Epithelial cell of esophagus (primary cell): ENCODE data around the gene ARL10.

Source experiments
- DNase-seq: peaks from one replicate; pipeline ENCODE4 v3.0.0; 2010; ENCODE audit warnings: low read depth
- H3K4me3 ChIP-seq: 2 replicates; pipeline ENCODE4 v1.5.1; 2011; ENCODE audit warnings: mild to moderate bottlenecking, low read length, control low read depth
- TF ChIP-seq, protein P1 (sequence below): IDR thresholded peaks from 2 replicates; pipeline ENCODE4 v1.5.1; 2011; ENCODE audit warnings: low read depth, mild to moderate bottlenecking, low read length, control low read depth, inconsistent platforms; ENCODE audit not compliant: insufficient read depth; ENCODE audit errors: missing control alignments

ARL10 gene

DNA sequence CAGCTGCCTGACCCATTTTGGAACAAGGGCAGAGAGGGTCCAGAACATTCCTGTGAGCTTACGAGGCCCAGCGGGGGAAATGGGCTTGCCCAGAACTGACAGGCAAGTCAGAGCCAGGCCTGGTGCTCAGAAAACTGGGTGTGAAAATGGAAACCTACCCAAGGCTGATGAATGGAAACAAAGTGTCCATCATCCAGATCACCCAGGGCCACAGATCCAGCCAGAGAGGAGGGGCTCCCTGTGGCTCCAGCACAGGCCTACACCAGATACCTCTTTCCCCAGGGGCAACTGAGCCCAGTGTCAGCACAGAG, 47.9 kb downstream of the ARL10 start:
- TF ChIP-seq, protein P1, sequence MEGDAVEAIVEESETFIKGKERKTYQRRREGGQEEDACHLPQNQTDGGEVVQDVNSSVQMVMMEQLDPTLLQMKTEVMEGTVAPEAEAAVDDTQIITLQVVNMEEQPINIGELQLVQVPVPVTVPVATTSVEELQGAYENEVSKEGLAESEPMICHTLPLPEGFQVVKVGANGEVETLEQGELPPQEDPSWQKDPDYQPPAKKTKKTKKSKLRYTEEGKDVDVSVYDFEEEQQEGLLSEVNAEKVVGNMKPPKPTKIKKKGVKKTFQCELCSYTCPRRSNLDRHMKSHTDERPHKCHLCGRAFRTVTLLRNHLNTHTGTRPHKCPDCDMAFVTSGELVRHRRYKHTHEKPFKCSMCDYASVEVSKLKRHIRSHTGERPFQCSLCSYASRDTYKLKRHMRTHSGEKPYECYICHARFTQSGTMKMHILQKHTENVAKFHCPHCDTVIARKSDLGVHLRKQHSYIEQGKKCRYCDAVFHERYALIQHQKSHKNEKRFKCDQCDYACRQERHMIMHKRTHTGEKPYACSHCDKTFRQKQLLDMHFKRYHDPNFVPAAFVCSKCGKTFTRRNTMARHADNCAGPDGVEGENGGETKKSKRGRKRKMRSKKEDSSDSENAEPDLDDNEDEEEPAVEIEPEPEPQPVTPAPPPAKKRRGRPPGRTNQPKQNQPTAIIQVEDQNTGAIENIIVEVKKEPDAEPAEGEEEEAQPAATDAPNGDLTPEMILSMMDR: no peak
- H3K4me3 ChIP-seq: peak overlapping the region; percentile 15
- DNase-seq: peak; percentile 76

DNA sequence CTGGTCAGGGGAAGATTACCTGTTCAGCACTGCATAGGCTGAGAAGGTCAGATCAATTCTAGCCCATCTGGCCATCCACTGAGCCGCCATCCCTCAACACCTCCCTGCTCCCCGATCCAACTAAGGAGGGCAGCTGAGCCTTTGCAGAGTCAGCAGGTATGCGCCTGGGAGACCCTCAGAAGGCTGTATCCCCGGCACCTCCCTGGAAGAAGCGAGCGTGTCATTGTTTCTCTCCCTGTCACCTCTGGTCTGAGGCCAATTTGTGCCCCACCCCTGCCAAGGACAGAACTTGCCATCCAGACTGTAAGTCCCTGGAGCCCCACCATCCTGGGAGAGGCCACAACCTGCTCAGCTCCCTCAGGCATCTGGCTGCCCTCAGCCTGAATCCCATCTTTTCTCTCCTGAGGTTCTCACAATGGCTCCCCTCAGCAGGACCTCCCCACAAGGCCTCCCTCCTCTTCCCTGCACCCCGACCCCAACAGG, 48.5 kb downstream of the ARL10 start:
- TF ChIP-seq, protein P1: no peak
- peak overlapping the region; percentile 90 for H3K4me3 ChIP-seq
- DNase-seq: no peak

- DNase-seq: peak; percentile 30
- peak overlapping the region; percentile 90 for H3K4me3 ChIP-seq
- TF ChIP-seq, protein P1: no peak
Observed at GRCh38 chr5:176414704-176415103, 49.4 kb downstream of the ARL10 start.

DNA sequence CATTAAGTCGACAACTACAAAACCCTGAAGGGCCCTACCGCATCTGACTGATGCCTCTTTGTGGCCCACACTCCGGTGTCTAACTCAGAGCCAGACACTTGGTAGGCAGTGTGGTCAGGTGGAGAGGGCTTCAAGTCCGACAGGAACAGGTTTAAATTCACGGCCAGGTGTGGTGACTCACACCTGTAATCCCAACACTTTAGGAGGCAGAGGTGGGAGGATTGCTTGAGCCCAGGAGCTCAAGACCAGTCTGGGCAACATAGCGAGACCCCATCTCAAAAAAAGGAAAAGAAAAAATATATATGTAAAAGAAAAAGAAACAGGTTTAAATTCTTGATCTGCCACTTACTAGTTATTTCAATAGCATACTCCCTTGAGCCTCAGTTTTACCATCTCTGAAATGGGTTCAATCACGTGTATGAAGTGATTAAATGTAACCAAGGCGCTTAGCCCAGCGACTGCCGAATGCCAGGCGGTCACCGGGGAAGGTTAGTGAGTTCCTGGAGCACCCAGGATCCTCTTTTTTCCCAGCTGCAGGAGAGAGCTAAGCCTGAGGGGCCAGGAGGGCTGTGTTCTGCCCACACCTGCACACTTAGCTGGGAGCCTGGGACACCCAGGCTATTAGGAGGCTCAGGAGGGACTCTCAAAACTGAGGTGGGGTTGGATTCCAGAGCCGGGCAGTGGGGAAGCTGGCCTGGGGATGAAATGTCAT, 50.1 kb downstream of the ARL10 start:
- TF ChIP-seq, protein P1: no peak

GRCh38 chr5:176415952-176416924, 51.0 kb downstream of the ARL10 start, which contains the start of gene CLTB:
Gene CLTB (minus strand): TSS chr5:176416539. CDS start chr5:176416363, 176 bp downstream.
- TF ChIP-seq, protein P1: peak; percentile 19
- DNase-seq: peak; percentile 91
- peak within 1 kb of the TSS; percentile 90 for H3K4me3 ChIP-seq

More for the DNA sequence above, 50.1 kb downstream of the ARL10 start:
- H3K4me3 ChIP-seq: peak overlapping the region; percentile 90
- peak; percentile 56 for DNase-seq

DNA sequence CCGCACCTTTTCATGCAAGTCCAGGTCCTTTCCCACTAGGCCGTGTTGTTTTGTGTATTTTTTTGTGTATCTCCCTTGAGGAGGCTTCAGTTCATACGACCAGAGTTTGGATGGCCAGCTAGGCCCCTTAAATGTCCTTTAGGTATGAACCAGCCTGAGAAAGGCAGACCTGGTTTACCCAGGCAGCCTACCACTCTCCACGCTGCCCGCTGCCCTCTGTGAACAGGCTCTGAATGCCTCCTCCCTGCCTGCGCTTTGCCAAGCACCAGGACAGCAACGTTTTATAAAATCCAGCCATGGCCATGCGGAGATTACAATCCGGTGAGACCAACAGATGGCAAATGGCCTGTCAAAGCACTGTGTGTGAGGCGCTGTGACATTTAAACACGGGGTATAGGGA, 51.7 kb downstream of the ARL10 start:
- H3K4me3 ChIP-seq: no peak overlapping the region
- TF ChIP-seq, protein P1: no peak
- no peak for DNase-seq
